ENCODE data around the gene TMED4.

The TMED4 gene

GRCh38 chr7:44581879-44582603 is at the start of gene TMED4:
TMED4 (minus strand) TSS chr7:44582231; CDS start chr7:44582206, 25 bp downstream.
- peak; percentile 100 for DNase-seq (ENCODE audit: low spot score)

DNA sequence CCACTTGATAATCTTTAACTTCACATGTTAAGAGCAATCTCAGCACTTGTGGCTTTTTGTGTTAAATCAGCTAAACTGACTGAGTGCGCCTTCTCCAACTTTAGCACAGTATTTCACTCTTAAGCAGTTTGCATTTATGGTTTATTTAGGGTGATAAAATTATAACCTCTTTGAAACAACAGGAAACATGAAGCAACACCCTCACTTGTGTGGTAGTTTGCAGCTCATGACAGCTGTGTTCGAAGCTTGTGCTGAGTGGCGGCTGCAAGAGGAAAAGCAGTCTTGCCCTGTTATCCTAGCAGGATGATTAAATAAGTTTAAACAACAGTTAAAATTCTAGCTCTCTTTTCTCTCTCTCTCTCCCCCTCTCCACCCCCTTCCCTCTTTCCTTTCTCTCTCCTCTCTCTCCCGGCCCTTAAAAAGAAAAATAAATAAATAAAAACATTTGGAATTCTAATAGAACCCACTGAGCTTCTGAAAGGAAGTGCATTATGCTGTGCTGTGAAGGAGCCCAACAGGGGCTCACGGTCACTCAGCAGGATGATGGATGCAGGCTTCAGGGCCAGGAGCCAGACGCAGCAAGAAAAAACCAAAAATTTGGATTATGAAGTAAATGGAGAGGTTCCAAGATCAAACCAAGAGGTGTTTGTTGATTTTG is 49.6 kb upstream of the TMED4 start:
- DNase-seq (ENCODE audit: low spot score), result peak; percentile 46

GRCh38 chr7:44630792-44631457 is 48.9 kb upstream of the TMED4 start:
- DNase-seq (ENCODE audit: low spot score), result no peak

- DNase-seq (ENCODE audit: low spot score), result no peak
Observed at GRCh38 chr7:44629829-44630522, 47.9 kb upstream of the TMED4 start.

GRCh38 chr7:44626620-44627019 is 44.6 kb upstream of the TMED4 start:
- DNase-seq (ENCODE audit: low spot score), result no peak

GRCh38 chr7:44625526-44626471 is 43.8 kb upstream of the TMED4 start:
- DNase-seq (ENCODE audit: low spot score), result no peak

GRCh38 chr7:44624318-44624717 is 42.3 kb upstream of the TMED4 start:
- DNase-seq (ENCODE audit: low spot score), result no peak

DNA sequence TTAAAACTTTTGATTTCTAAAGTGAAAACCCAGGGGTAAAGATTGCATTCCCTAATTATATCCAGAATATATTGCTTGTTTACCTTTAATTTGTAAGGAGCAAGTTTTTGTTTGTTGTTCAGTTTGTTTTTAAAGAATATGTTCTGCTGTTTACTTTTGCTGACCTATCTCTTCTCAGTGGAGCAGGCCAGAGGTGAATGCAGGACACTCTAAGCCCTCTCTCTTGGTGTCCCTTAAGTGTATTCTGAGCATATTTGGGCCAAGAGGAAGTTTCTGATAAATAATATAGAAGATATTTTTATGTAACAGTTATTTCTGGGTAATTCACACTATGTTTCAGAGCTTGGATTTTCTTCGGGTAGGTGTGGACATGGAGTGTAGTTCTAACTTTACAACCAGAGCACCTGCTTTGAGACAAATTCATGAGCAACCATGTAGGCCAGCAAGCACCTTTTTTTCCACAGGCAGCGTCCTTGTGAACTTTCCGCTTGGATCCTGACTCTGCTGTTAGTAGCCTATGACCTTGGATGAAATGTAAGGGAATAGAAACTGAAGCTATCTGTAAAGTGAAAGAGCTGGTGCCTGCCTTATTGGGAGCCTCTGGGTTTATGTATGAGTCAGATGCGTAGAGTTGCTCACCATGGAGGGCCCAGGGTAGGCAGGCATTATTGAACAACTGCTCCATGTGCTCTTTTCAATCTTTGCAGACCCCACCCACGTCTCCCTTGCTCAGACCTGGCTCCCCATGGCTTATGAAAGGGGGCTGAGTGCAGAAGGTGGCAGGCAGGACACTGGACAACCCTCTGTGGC is 40.5 kb upstream of the TMED4 start:
- DNase-seq (ENCODE audit: low spot score), result peak; percentile 76

DNA sequence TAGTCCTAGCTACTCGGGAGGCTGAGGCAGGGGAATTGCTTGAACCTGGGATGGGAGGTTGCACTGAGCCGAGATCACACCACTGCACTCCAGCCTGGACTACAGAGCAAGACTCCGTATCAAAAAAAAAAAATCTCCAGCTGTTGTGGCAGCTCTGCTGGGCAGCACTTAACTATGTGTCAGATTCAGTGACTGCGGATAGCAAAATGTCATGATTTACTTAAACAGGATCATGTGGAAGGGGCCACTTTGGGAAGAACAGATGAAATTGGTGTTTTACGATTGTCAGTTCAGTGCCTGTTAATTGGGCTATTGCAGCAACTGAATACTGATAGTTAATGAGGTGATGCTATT is 39.7 kb upstream of the TMED4 start:
- no peak for DNase-seq (ENCODE audit: low spot score)

DNA sequence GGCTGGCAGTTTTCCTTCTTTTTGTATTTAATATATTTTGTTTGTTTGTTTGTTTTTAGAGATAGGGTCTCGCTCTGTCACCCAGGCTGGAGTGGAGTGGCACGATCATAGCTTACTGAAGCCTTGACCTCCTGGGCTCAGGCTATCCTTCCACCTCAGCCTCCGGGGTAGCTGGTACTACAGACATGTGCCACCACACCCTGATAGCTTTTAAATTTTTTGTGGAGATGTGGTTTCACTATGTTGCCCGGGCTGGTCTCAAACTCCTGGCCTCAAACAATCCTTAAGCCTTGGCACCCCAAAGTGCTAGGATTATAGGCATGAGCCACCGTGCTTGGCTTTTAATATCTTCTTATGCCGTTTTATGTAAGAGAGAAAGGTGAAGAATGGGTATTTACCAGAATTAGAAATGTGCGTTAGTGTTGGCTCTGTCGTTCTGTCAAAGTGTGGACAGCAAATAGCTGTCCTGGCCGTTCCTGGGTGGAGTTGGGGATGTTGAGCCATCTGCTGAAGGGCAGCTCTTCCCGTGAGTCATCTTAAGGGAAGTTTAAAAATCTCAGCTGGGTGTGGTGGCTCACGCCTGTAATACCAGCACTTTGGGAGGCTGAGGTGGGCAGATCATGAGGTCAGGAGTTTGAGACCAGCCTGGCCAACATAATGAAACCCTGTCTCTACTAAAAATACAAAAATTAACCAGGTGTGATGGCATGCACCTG is 39.2 kb upstream of the TMED4 start:
- no peak for DNase-seq (ENCODE audit: low spot score)

DNA sequence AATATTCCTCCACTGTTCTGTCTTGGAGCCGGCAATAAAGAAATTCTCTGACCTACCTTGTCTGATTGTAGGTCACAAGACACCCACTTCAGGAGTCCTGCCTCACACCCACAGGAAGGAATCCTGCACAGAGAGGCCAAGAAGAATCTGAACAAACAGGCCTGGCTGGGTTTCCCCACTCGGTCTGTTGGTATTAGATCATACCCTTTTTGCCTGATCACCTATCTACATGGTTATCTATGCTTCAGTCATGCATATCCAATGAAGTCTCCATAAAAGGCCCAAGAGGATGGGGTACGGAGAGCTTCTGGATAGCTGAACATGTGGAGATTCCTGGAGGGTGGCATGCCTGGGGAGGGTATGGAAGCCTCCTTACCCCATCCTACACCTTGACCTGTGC is 36.7 kb upstream of the TMED4 start:
- DNase-seq (ENCODE audit: low spot score), result no peak

- no peak for DNase-seq (ENCODE audit: low spot score)
Observed at GRCh38 chr7:44618045-44618444, 36.0 kb upstream of the TMED4 start.

- peak; percentile 76 for DNase-seq (ENCODE audit: low spot score)
Observed at GRCh38 chr7:44617225-44617890, 35.3 kb upstream of the TMED4 start.

GRCh38 chr7:44616545-44616944 is 34.5 kb upstream of the TMED4 start:
- no peak for DNase-seq (ENCODE audit: low spot score)

- no peak for DNase-seq (ENCODE audit: low spot score)
Observed at GRCh38 chr7:44615793-44616192, 33.8 kb upstream of the TMED4 start.

- DNase-seq (ENCODE audit: low spot score), result no peak
Observed at GRCh38 chr7:44615149-44615611, 33.1 kb upstream of the TMED4 start.

DNA sequence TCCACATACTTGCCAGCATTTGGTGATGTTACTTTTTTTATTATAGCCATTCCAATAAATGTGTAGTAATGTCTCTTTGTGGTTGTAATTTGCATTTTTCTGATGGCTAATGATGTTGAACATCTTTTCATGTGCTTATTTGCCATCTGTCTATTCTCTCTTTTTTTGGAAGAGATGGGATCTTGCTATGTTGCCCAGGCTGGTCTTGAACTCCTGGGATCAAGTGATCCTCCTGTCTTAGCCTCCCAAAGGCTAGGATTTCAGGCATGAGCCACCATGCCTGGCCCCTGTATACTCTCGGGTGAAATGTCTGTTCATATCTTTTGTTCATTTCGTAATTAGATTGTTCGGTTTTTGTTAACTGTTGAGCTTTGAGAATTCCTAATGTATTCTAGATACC is 27.8 kb upstream of the TMED4 start:
- no peak for DNase-seq (ENCODE audit: low spot score)

GRCh38 chr7:44608916-44609648 is 27.1 kb upstream of the TMED4 start:
- DNase-seq (ENCODE audit: low spot score), result no peak
